Lower lobe of right lung (tissue), 2 donors: ENCODE data around the gene UCN2. TPM values are rescaled to one million over a fixed set of nuclear protein-coding genes. Genes with fewer than 3 reads are reported as not detected.

Source experiments
- ATAC-seq, 2 donors: fragments of 200-7000 bp; cut with Tn5 transposase; one replicate each; pipeline ENCODE4 v1.9.1; 2020 to 2022; ENCODE audit warnings: mild to moderate bottlenecking in 2 of 2, moderate library complexity in 2 of 2
- DNase-seq: peaks from one replicate; pipeline ENCODE4 v3.0.0-alpha.2; 2020
- H3K27ac ChIP-seq: fragments of 200-600 bp; one replicate; pipeline ENCODE4 v1.8.0; 2022
- H3K27me3 ChIP-seq: fragments of 200-600 bp; one replicate; pipeline ENCODE4 v1.8.0; 2022; ENCODE audit warnings: low read depth
- H3K36me3 ChIP-seq: fragments of 200-600 bp; one replicate; pipeline ENCODE4 v1.8.0; 2022; ENCODE audit warnings: mild to moderate bottlenecking
- H3K4me1 ChIP-seq: fragments of 200-600 bp; one replicate; pipeline ENCODE4 v1.8.0; 2022
- H3K4me3 ChIP-seq: fragments of 200-600 bp; one replicate; pipeline ENCODE4 v1.8.0; 2022; ENCODE audit warnings: mild to moderate bottlenecking
- H3K9me3 ChIP-seq: fragments of 200-600 bp; one replicate; pipeline ENCODE4 v1.8.0; 2022
- intact Hi-C: fragments of 100-400 bp; cut with DNase I; formaldehyde crosslinking; loops from one replicate; pipeline ENCODE4 v1.11.0; 2022
- total RNA-seq: library from RNA; stranded (reverse); fragmentation: NEBNext Ultra II Directional; extraction: Animal tissue kit (Norgen Biotek cat#: 25700); gene quantifications from one replicate; pipeline ENCODE4 v1.2.1, GENCODE V29; 2021
- TF ChIP-seq, protein P1 (sequence below): fragments of 200-600 bp; IDR thresholded peaks from one replicate; pipeline ENCODE4 v1.8.0; 2022; ENCODE audit warnings: antibody characterized with exemption, mild to moderate bottlenecking
- donor health status: DM: no; HTN: yes; CAD: no; lungs with severe emphysema.

UCN2 gene
- total RNA-seq, 1 donor from 2014 or later = 0.32 TPM

- TF ChIP-seq, protein P1, sequence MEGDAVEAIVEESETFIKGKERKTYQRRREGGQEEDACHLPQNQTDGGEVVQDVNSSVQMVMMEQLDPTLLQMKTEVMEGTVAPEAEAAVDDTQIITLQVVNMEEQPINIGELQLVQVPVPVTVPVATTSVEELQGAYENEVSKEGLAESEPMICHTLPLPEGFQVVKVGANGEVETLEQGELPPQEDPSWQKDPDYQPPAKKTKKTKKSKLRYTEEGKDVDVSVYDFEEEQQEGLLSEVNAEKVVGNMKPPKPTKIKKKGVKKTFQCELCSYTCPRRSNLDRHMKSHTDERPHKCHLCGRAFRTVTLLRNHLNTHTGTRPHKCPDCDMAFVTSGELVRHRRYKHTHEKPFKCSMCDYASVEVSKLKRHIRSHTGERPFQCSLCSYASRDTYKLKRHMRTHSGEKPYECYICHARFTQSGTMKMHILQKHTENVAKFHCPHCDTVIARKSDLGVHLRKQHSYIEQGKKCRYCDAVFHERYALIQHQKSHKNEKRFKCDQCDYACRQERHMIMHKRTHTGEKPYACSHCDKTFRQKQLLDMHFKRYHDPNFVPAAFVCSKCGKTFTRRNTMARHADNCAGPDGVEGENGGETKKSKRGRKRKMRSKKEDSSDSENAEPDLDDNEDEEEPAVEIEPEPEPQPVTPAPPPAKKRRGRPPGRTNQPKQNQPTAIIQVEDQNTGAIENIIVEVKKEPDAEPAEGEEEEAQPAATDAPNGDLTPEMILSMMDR = no peak
- DNase-seq = no peak
- peaks cover 23% of the 10 kb centered on the region for H3K27me3 ChIP-seq
- H3K36me3 ChIP-seq = peaks cover 10% of the 10 kb centered on the region
- intact Hi-C loops = no loop called here
- ATAC-seq = no peak
- H3K9me3 ChIP-seq = no peaks in the 10 kb centered on the region
- no peak overlapping the region for H3K4me3 ChIP-seq
- H3K27ac ChIP-seq = no peak overlapping the region
- no peaks in the 10 kb centered on the region for H3K4me1 ChIP-seq
These were observed 29.8 kb upstream of the UCN2 start for GRCh38 chr3:48593337-48593736.

DNA sequence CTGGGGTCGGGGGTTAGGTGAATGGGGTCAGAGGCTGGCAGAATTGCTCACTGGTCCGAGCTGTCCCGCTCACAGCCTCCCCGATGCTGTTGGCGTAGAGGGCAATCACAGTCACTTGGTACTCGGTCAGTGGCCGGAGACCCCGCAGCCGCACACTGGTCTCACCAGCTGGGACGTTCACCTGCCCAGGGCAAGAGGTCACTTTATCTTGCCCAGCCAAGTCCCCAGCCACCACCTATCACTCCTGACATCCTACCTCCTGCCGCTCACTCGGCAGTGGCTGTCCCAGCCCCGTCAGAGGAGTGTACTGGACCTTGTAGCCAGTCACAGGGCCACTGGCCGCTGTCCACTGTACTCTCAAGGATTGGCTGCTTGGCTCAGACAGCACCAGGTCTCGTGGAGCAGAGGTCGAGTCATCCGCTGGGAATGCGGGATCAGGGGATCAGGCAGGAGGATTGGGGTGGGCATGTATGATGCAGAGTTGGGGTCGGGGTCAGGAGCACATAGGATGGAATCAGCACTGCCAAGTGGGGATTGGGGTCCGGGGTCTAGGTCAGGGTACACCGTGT is 29.0 kb upstream of the UCN2 start:
- H3K36me3 ChIP-seq = peaks cover 2% of the 10 kb centered on the region
- H3K4me1 ChIP-seq = no peaks in the 10 kb centered on the region
- no peak overlapping the region for H3K4me3 ChIP-seq
- H3K27me3 ChIP-seq = peaks cover 23% of the 10 kb centered on the region
- intact Hi-C loops = no loop called here
- TF ChIP-seq, protein P1 = no peak
- no peak overlapping the region for H3K27ac ChIP-seq
- H3K9me3 ChIP-seq = no peaks in the 10 kb centered on the region
- DNase-seq (no peak), ATAC-seq (no peak)

- intact Hi-C loops = no loop called here
- DNase-seq = no peak
These were observed 28.4 kb upstream of the UCN2 start for GRCh38 chr3:48591886-48592518.

DNA sequence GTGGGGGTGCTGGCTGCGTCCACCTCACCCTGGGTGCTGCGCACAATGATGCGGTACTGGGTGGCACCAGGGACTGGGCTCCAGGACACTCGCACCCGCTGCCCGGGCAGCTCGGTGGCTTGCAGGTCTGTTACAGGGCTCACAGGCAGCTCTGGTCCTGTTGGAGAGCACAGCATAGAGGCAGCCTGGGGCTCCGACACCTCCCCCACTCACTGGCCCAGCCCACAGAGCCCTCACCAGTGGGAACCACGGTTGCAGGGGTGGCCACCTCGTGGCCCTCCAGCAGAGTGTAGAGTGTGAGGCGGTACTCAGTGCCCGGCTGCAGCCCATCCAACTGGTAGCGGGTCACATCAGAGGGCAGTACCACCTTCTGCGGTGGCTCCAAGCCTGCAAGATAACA is 27.9 kb upstream of the UCN2 start:
- H3K27ac ChIP-seq = no peak overlapping the region
- DNase-seq = no peak
- TF ChIP-seq, protein P1 = no peak
- no peaks in the 10 kb centered on the region for H3K36me3 ChIP-seq
- no peak overlapping the region for H3K4me3 ChIP-seq
- no peaks in the 10 kb centered on the region for H3K4me1 ChIP-seq
- peaks cover 23% of the 10 kb centered on the region for H3K27me3 ChIP-seq
- ATAC-seq = no peak
- H3K9me3 ChIP-seq = no peaks in the 10 kb centered on the region
- intact Hi-C loops = no loop called here

More at GRCh38 chr3:48591886-48592518, 28.4 kb upstream of the UCN2 start:
- no peaks in the 10 kb centered on the region for H3K36me3 ChIP-seq
- no peaks in the 10 kb centered on the region for H3K4me1 ChIP-seq
- no peaks in the 10 kb centered on the region for H3K9me3 ChIP-seq
- peaks cover 23% of the 10 kb centered on the region for H3K27me3 ChIP-seq
- H3K27ac ChIP-seq = no peak overlapping the region
- TF ChIP-seq, protein P1 = no peak
- no peak for ATAC-seq
- no peak overlapping the region for H3K4me3 ChIP-seq

GRCh38 chr3:48588230-48588629 is 24.6 kb upstream of the UCN2 start:
- TF ChIP-seq, protein P1 = no peak
- DNase-seq (no peak), ATAC-seq (no peak)
- Histone ChIP-seq H3K36me3 (no peaks in the 10 kb centered on the region), H3K9me3 (no peaks in the 10 kb centered on the region), H3K4me1 (no peaks in the 10 kb centered on the region), H3K27me3 (peaks cover 5% of the 10 kb centered on the region), H3K27ac (no peak overlapping the region), H3K4me3 (no peak overlapping the region)
- intact Hi-C loops = no loop called here
